GM12873 (cell line): ENCODE data around the gene CCDC3.

Source experiments
- TF ChIP-seq, protein P1 (sequence below): IDR thresholded peaks from 2 replicates; pipeline ENCODE4 v1.5.1; 2012; ENCODE audit warnings: low read depth, mild to moderate bottlenecking, moderate library complexity, low read length, control low read depth; ENCODE audit not compliant: insufficient read depth; ENCODE audit errors: missing control alignments

CCDC3 gene

DNA sequence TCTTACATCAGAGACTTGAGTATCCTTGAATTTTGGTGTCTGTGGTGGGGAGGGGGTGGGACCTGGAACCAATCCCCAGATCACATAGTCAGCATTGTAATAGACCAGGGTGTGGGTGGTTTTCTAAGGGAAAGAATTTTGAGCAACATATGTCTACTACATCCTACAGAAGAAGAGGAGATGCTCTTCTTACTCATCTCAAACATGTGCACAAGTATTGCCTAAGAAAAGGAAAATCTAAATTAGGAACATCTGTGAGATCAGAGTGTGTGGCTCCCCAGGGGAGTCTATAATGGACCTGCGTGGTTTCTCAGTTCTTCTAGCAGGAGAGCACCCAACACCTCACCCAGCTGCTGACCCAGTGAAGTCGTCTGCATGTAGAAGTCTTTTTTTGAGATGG is 148.8 kb downstream of the CCDC3 start:
- TF ChIP-seq, protein P1, sequence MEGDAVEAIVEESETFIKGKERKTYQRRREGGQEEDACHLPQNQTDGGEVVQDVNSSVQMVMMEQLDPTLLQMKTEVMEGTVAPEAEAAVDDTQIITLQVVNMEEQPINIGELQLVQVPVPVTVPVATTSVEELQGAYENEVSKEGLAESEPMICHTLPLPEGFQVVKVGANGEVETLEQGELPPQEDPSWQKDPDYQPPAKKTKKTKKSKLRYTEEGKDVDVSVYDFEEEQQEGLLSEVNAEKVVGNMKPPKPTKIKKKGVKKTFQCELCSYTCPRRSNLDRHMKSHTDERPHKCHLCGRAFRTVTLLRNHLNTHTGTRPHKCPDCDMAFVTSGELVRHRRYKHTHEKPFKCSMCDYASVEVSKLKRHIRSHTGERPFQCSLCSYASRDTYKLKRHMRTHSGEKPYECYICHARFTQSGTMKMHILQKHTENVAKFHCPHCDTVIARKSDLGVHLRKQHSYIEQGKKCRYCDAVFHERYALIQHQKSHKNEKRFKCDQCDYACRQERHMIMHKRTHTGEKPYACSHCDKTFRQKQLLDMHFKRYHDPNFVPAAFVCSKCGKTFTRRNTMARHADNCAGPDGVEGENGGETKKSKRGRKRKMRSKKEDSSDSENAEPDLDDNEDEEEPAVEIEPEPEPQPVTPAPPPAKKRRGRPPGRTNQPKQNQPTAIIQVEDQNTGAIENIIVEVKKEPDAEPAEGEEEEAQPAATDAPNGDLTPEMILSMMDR: no peak

DNA sequence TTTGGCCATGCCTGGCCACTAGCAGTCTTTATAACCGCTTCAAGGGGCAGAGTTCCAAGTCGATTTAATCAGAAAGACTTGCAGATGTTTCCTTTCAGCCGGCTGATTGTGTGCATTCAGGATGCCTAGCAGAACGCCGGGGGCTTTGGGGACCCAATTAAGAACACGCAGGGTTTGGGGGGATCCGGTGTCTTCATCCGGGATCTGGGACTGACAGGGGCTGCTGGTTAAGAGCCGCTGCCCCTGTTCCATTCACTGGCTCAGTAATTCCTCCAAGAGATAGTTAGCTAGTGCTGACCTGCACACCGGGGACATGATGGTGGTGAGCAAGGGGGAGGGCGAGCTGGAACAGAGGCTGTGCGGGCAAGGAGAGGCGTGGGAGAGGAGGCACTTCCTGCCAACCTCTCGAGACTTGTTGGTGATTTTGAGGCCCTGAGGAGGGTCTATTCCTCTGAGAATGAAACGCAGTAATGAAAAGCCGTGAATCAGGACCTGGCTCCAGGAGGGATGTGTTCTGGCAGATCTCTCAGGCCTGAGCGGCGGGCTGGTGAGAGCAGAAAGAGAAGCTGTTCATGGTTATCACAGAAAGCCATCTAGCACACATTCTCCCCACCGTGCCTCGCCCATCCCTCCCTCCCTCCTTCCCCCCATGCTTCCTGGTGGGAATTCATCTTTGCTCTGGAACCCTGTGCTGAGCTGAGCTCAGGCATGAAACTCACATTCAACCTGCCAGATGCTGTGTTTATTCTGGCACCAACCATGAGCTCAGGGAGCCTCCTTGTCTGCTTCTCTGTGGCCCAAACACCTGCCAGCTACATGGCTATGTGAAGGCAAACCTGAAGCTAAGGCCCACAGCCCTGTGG is 152.0 kb downstream of the CCDC3 start:
- TF ChIP-seq, protein P1: no peak

DNA sequence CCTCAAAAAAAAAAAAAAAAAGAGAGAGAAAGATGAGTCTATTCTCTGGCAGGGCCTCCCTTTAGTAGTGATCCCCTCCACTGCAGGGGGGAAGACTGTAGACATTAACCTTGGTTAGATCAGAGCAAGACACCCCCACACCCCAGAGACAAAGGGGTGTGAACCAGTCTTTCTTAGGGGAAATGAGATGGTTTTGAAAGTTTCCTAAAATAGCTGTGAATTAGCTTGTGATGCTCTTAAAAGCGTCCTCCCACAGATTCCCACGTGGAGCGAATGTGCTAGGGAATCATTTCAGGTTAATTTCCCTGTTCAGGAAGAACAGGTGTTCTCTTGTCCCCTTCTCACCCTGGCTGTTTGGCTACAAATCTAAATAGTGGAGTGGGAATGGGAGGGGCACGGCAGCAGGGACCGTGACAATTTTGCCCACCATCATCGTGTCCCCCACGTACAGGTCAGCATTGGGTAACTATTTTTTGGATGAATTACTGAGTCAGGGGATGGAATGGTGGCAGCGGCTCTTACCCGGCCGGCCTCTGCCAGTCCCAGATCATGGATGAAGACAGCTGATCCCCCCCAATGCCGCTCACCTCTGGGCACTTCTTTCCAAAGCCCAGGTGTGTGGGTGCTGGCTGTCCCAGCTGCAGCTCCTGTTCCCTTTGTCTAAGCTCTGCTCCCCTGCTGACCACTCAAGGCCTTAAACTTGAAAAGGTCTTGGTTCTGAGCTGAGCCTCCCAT is 152.9 kb downstream of the CCDC3 start:
- TF ChIP-seq, protein P1: no peak

DNA sequence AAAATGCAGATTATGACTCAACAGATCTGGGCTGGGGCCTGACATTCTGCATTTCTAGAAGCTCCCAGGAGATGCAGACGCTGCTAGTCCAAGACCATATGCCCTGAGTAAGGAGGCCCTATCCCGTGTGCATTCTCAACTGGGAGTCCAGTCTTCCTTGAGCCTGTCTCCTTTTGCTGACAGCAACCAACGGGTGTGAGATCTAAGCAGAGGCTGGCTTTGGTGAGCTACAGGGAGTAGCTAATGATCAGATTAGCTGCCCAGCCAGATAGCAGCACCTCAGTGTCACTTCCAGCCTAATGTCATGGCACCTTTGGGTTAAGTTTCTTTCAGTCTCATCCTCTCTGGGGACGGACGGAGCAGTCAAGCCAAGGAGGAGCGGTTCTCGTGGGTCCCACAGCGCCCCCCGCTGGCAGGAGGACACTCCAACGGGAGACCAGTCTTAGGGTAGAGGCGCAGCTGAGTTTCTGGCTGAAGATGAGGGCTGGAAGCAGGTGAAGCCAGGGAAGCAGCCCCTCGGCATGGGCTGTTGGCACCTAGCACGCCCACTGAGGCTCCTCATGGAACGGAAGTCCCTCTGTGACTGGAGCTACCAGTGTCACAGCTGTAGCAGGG is 154.0 kb downstream of the CCDC3 start:
- TF ChIP-seq, protein P1: peak; percentile 63

DNA sequence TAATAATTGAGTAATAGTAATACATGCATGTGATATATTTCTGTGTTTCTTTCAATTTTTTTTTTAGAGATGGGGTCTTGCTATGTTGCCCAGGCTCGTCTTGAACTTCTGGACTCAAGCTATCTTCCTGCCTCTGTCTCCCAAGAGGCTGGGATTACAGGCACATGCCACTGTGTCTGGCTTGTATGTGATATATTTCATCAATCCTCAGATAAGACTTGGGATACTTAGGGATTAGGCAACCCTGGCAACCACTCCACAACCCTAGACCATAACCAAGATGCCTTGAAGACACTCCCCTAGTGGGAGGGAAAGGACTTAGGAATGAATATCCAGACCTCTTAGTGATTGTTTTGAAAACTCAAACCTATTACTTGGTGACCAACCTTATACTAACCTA is 154.8 kb downstream of the CCDC3 start:
- TF ChIP-seq, protein P1: no peak
